Measurements from ENCODE around the gene TACR1. TPM values are rescaled to one million over a fixed set of nuclear protein-coding genes. Genes with fewer than 3 reads are reported as not detected.

TACR1 gene
- total and polyA plus RNA-seq, 2 donors from 2014 or later: 0.49 to 5.1 TPM

DNA sequence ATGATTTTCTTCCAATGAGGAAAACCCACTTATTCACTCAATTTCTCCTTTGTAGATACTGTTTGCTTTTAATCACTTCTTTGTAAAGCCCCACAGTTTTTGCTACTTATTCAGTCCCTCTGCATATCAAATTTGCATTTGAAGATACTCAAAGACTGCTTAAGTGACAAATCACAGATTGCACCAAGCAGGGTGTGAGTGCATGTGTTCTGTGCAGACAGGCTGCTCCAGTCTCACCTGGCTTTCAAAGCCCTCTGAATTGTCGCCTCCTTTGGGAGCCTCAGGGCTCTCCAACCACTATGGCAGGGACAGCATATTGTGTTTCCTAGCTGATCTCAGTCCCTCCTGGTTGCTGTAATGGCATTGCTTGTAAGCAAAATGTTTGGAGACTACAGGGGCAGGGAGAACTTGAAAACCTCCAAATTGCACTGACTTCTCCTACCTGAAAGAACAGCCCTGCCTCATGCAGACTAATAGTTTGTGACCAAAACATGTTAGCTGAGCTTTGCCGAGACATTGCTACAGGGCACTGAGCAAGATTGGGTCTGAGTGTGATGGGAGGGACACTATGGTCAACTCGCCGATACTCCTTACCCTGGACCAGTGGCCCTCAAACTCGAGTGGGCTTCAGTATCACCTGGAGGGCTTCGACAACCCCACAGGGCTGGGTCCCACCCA is 144.0 kb downstream of the TACR1 start:
- TF ChIP-seq, protein P1, sequence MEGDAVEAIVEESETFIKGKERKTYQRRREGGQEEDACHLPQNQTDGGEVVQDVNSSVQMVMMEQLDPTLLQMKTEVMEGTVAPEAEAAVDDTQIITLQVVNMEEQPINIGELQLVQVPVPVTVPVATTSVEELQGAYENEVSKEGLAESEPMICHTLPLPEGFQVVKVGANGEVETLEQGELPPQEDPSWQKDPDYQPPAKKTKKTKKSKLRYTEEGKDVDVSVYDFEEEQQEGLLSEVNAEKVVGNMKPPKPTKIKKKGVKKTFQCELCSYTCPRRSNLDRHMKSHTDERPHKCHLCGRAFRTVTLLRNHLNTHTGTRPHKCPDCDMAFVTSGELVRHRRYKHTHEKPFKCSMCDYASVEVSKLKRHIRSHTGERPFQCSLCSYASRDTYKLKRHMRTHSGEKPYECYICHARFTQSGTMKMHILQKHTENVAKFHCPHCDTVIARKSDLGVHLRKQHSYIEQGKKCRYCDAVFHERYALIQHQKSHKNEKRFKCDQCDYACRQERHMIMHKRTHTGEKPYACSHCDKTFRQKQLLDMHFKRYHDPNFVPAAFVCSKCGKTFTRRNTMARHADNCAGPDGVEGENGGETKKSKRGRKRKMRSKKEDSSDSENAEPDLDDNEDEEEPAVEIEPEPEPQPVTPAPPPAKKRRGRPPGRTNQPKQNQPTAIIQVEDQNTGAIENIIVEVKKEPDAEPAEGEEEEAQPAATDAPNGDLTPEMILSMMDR (IDR thresholded peaks at IDR 0.05; ENCODE audit: borderline replicate concordance, extremely low read depth, insufficient read depth): no peak
- no peaks in the 10 kb centered on the region for H3K36me3 ChIP-seq (ENCODE audit: control insufficient read depth in 2 of 3, insufficient read depth in 3 of 3, low read length in 3 of 3)
- intact Hi-C loops (cut with DNase I): no loop called here
- no peak overlapping the region for H3K27ac ChIP-seq (ENCODE audit: low read depth in 2 of 2, low read length in 2 of 2)
- no peak overlapping the region for H3K9ac ChIP-seq (ENCODE audit: low read length in 3 of 3)
- H3K27me3 ChIP-seq (ENCODE audit: control insufficient read depth, insufficient read depth, low read length): no peaks in the 10 kb centered on the region
- no peaks in the 10 kb centered on the region for H3K4me1 ChIP-seq (ENCODE audit: control insufficient read depth in 2 of 3, insufficient read depth in 2 of 3, low read depth in 1 of 3, low read length in 3 of 3)
- no peaks in the 10 kb centered on the region for H3K9me3 ChIP-seq (ENCODE audit: control insufficient read depth in 2 of 3, insufficient read depth in 1 of 3, low read length in 3 of 3)
- no peak overlapping the region for H3K4me3 ChIP-seq (ENCODE audit: low read length in 3 of 3)
- FAIRE-seq (no peak), DNase-seq (no peak)

DNA sequence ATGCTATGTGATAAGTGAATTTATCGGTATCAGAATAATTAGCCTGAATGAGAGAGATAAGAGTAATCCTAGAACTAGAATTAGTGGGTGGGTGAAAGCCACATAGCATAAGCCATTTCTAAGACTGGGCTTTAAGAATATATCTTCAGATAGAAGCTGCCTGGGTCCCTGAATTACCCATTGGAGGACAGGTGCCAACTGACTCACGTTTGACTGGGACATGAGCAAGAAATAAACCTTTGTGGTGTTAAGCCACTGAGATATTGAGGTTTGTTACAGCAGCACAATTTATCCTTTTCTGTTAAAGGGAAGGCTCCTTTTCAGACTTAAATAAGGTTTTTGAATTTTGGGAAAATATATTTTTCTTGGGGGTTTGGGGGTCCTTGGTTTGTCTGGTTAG is 145.0 kb downstream of the TACR1 start:
- no peak for DNase-seq
- H3K27me3 ChIP-seq (ENCODE audit: control insufficient read depth, insufficient read depth, low read length): no peaks in the 10 kb centered on the region
- H3K4me1 ChIP-seq (ENCODE audit: control insufficient read depth in 2 of 3, insufficient read depth in 2 of 3, low read depth in 1 of 3, low read length in 3 of 3): no peaks in the 10 kb centered on the region
- H3K9me3 ChIP-seq (ENCODE audit: control insufficient read depth in 2 of 3, insufficient read depth in 1 of 3, low read length in 3 of 3): no peaks in the 10 kb centered on the region
- H3K4me3 ChIP-seq (ENCODE audit: low read length in 3 of 3): no peak overlapping the region
- no peak for FAIRE-seq
- intact Hi-C loops (cut with DNase I): no loop called here
- no peaks in the 10 kb centered on the region for H3K36me3 ChIP-seq (ENCODE audit: control insufficient read depth in 2 of 3, insufficient read depth in 3 of 3, low read length in 3 of 3)
- no peak overlapping the region for H3K27ac ChIP-seq (ENCODE audit: low read depth in 2 of 2, low read length in 2 of 2)
- H3K9ac ChIP-seq (ENCODE audit: low read length in 3 of 3): no peak overlapping the region
- TF ChIP-seq, protein P1 (IDR thresholded peaks at IDR 0.05; ENCODE audit: borderline replicate concordance, extremely low read depth, insufficient read depth): no peak

DNA sequence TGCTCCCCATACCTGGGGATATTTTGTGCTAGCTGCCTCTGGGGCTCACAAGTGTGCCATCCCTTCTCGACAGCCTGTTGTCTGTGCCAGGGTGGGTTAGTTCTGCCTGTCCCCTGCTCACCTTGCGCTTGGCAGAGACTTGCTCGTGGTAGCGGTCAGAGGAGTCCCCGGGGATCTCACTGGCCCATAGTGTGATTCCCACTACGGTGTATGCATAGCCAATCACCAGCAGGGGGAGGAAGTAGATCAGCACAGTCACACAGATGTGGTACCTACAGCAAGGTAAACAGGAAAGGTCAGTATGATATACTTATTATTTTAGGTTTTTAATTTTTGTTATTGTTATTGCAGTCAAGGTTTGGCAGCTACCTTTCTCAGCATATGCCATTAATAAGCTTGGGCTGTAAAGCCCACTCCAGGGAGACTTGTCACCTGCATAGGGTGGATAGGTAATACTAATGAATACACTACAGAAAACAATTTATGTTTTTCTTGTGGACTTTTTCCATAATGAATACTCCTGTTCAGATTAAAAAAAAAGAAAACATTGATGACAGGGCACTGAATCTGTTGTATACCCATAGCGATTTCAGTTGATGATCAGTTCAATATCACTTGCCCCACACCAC is 145.7 kb downstream of the TACR1 start:
- Histone ChIP-seq H3K27me3 (ENCODE audit: control insufficient read depth, insufficient read depth, low read length) (no peaks in the 10 kb centered on the region), H3K9ac (ENCODE audit: low read length in 3 of 3) (no peak overlapping the region), H3K4me1 (ENCODE audit: control insufficient read depth in 2 of 3, insufficient read depth in 2 of 3, low read depth in 1 of 3, low read length in 3 of 3) (no peaks in the 10 kb centered on the region), H3K4me3 (ENCODE audit: low read length in 3 of 3) (no peak overlapping the region), H3K9me3 (ENCODE audit: control insufficient read depth in 2 of 3, insufficient read depth in 1 of 3, low read length in 3 of 3) (no peaks in the 10 kb centered on the region), H3K27ac (ENCODE audit: low read depth in 2 of 2, low read length in 2 of 2) (no peak overlapping the region), H3K36me3 (ENCODE audit: control insufficient read depth in 2 of 3, insufficient read depth in 3 of 3, low read length in 3 of 3) (no peaks in the 10 kb centered on the region)
- FAIRE-seq: no peak
- peak in 3 of 5 donors; percentile 21 to 63 (median 44) for DNase-seq
- intact Hi-C loops (cut with DNase I): no loop called here
- TF ChIP-seq, protein P1 (IDR thresholded peaks at IDR 0.05; ENCODE audit: borderline replicate concordance, extremely low read depth, insufficient read depth): peak; percentile 28

Measured in kidney (tissue), 14 donors.